DMS153 (cell line): ENCODE measurements around the gene CCDC86.

ENCODE experiments used
- DNase-seq: peaks from one replicate; lab custom pipeline; 2025; lab: John Stamatoyannopoulos, UW

The CCDC86 gene

DNA sequence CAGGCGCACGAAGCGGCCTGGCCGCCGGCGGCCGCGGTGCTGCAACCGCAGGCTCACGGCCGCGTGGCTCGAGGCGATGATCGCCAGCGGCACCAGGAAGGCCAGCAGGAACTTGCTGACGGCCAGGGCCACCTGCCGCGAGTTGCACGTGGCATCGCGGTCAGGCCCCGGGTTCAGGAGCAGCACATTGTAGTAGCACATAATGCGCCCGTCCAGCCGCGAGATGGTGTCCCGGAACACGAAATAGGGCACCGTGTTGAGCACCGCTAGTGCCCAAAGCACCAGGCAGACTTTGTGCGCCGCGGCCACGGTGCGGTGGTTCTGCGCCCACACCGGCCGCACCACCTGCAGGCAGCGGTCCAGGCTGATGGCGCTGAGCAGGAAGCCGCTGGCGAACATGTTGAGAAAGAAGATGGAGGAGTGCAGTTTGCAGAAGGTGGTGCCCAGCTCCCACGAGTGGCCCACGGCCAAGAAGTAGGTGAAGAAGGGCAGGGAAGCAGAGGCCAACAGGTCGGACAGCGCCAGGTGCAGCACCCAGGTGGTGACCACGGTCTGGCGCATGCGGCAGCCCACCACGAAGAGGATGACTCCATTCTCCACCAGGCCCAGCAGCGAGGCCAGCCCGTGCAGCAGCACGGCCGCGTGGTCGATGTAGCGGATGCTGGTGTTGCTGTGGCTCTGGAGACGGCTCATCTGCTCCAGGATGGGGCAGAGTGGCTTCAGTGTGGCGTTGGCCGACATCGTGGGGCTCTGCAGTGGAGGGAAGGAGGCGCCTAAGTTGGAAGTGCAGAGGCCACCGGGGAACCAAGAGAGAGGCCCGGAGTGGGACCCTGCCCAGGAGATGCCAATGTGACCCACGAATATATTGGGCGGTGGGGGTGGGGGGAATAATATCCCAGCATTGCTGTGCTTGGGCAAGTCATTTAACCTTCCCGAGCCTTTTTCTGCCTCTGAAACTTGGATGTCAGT lies 11.4 kb downstream of the CCDC86 start:
- DNase-seq = no peak

DNA sequence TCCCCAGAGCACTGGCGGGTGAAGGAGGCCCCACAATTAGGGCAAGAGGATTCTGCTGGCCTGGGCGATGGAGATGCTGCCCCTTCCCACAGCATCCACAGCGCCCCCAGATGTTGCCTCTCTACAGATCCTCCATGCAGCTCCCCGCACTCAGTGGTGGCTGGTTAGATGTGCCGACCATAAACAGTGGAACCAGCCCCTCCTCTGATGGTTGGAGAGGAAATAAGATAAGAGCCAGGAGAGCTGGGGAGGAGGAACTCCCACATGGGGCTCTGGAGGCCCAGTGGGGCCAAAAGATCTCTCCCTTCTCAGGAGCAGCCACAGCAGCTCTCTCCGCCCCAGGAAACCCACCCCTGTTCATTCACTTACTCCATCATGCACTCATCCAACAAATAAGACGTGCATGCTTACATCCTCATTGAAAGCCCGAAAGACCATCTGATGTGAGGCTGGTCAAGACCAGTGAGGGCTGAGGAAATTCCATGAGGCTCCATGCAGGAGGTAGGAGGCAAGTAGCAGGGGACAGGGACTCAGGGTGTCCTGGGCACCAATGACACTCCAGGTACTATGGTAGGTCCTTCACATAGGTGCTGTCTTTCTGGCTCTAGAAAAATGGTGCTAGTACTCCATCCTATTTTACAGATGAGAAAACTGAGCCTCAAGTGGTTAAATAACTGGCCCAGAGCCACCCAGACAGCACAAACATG lies 12.4 kb downstream of the CCDC86 start:
- no peak for DNase-seq

DNA sequence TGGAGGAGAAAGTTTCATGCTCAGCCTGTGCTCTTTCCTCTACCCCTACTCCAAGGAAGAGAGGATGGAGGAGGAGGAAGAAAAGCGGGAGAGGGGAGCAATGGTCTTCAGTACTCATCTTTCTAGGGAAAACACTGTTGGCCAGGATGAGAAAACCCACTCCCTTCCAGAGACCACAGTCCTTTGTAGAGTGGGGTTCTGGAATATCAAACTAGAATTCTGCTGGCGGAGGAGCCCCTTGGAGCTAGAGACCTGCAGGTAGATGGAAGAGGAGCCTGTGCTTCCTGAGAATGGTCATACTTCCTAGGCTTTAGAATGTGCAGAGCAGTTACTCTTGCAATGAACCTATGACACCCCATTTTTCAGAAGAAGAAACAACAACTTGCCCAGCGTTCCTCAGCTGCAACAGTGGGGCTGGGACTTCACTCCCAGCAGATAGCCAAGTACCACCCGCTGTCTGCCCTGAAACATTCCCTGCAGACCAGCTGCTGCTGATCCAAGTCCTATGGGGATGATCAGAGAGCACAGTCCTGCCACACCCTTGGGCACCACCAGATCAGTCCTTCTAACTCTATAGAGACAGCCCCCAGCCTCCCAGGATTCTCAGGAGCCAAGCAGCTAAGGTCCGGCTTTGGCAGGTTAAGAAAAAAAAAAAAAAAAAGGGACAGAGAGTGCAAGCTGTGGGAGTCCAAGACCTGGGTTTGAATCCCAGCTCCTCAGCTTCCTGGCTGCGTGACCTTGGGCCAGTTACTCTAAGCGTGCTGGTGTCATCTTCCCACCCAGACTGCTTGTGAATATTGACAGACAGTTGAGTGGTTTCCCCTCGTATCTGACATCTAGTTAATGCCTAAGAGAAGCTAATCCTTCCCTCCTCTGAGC lies 13.2 kb downstream of the CCDC86 start:
- DNase-seq = no peak

- DNase-seq = no peak
Observed at GRCh38 chr11:60855726-60856633, 14.1 kb downstream of the CCDC86 start, which contains the start of gene PTGDR2. Gene PTGDR2, minus strand, starts transcription at chr11:60855950. Its CDS starts 2,228 bp downstream, at chr11:60853722.

GRCh38 chr11:60857378-60858232 lies 15.7 kb downstream of the CCDC86 start:
- no peak for DNase-seq

GRCh38 chr11:60858236-60858635 lies 16.3 kb downstream of the CCDC86 start:
- DNase-seq = no peak

- DNase-seq = no peak
Observed at GRCh38 chr11:60858731-60859464, 17.0 kb downstream of the CCDC86 start.

DNA sequence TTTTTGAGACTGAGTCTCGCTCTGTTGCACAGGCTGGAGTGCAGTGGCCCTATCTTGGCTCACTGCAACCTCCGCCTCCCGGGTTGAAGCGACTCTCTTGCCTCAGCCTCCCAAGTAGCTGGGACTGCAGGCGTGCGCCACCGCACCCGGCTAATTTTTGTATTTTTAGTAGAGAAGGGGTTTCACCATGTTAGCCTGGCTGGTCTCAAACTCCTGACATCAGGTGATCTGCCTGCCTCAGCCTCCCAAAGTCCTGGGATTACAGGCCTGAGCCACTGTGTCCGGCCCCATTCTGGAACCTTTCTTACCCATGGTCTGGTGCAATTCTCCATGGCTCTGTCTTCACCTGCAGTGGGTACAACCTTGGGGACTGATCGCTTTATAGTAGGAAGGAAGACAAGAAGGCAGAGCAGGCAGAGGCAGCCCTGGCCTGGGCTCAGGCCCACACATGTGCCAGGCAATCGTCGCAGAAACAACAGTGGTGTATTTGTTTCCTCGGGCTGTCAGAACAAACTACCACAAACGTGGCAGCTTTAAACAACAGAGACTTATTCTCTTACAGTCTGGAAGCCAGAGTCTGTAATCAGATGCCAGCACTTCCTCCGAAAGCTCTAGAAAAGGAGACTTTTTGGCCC lies 17.8 kb downstream of the CCDC86 start:
- DNase-seq = no peak

GRCh38 chr11:60860943-60861342 lies 19.0 kb downstream of the CCDC86 start:
- no peak for DNase-seq

GRCh38 chr11:60862171-60862570 lies 20.3 kb downstream of the CCDC86 start:
- DNase-seq = no peak

GRCh38 chr11:60863550-60864521 lies 21.9 kb downstream of the CCDC86 start:
- no peak for DNase-seq

DNA sequence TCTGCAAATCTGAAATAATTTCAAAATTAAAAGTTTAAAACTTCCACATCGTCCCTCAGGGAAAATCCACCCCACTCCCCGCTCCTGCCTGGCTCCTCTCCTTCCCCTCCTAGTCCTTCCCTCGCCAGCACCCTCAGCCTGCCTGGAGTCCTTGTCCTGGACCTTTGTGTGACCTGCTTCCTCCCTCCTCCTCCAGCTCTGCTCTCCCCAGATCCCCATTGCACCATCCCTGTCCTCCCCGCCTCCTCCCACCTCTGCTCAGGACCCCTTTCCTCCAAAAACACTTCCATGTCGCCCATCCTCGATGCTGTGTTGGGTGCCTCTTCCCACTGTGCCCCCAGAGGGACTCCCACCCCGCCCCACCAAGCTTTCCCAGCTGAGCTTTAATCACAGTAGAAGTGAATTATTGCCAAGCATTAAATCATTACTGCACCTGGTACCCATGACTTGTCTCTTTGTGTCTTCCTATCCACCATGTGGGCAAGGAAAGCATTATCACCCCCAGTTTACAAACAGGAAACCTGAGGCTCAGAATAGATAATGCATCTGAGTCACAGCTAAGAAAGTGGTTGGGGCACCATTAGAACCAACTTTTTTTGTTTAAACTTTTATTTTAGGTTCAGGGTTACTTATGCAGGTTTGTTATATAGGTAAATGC lies 23.1 kb downstream of the CCDC86 start:
- DNase-seq = no peak

GRCh38 chr11:60866911-60867870 lies 25.3 kb downstream of the CCDC86 start, which contains the start of gene ZP1:
Gene ZP1, plus strand, starts transcription at chr11:60867542. Its CDS starts 20 bp downstream, at chr11:60867562.
- DNase-seq = peak; percentile 74

- no peak for DNase-seq
Observed at GRCh38 chr11:60867871-60868681, 26.2 kb downstream of the CCDC86 start.
